Neuronal stem cell (in vitro differentiated cells): ENCODE data around the gene GORAB.

ENCODE experiments used
- DNase-seq: peaks from one replicate; pipeline ENCODE4 v3.0.0-alpha.2; 2013; ENCODE audit warnings: low spot score
- H2AFZ ChIP-seq: one replicate; pipeline ENCODE4 v1.6.1; 2013; ENCODE audit warnings: mild to moderate bottlenecking, low read length, inconsistent platforms
- H2AK5ac ChIP-seq: 2 replicates; pipeline ENCODE4 v1.6.1; 2013; ENCODE audit warnings: low read depth, mild to moderate bottlenecking, inconsistent platforms, low read length, moderate library complexity, mixed read lengths
- H2BK120ac ChIP-seq: 2 replicates; pipeline ENCODE4 v1.6.1; 2013; ENCODE audit warnings: low read depth, mild to moderate bottlenecking, inconsistent platforms, low read length, moderate library complexity, mixed read lengths
- H2BK12ac ChIP-seq: one replicate; pipeline ENCODE4 v1.6.1; 2013; ENCODE audit warnings: low read length, inconsistent platforms
- H2BK15ac ChIP-seq: 2 replicates; pipeline ENCODE4 v1.6.1; 2013; ENCODE audit warnings: mild to moderate bottlenecking, low read length, inconsistent platforms, mixed read lengths
- H2BK5ac ChIP-seq: one replicate; pipeline ENCODE4 v1.6.1; 2013; ENCODE audit warnings: inconsistent platforms, mild to moderate bottlenecking, low read length, moderate library complexity
- H3K14ac ChIP-seq: one replicate; pipeline ENCODE4 v1.6.1; 2013; ENCODE audit warnings: low read length, inconsistent platforms
- H3K18ac ChIP-seq: 2 replicates; pipeline ENCODE4 v1.6.1; 2013; ENCODE audit warnings: low read length, inconsistent platforms
- H3K23ac ChIP-seq: 2 replicates; pipeline ENCODE4 v1.6.1; 2013; ENCODE audit warnings: low read depth, mild to moderate bottlenecking, mixed read lengths, low read length, inconsistent platforms; ENCODE audit not compliant: poor library complexity
- H3K27ac ChIP-seq: replicated peaks from 3 replicates; pipeline ENCODE4 v1.5.1; 2013; ENCODE audit warnings: low read length, inconsistent platforms
- H3K27me3 ChIP-seq, 3 experiments: 2 replicates each; pipeline ENCODE4 v1.6.1; 2013; ENCODE audit warnings: low read length in 3 of 3, mild to moderate bottlenecking in 2 of 3, inconsistent platforms in 1 of 3, low read depth in 1 of 3, mixed read lengths in 1 of 3, moderate library complexity in 1 of 3; ENCODE audit not compliant: control insufficient read depth in 3 of 3, insufficient read depth in 3 of 3
- H3K36me3 ChIP-seq, 2 donors: replicated peaks in 1 of 2; 2 replicates each; pipeline ENCODE4 v1.6.1; 2013; ENCODE audit warnings: low read length in 2 of 2; ENCODE audit not compliant: control insufficient read depth in 2 of 2, insufficient read depth in 2 of 2
- H3K4ac ChIP-seq: 2 replicates; pipeline ENCODE4 v1.6.1; 2013; ENCODE audit warnings: inconsistent platforms, mild to moderate bottlenecking, low read length, moderate library complexity
- H3K4me1 ChIP-seq, 2 donors: 1 replicate in 1 of 2; 2 replicates in 1 of 2; pipeline ENCODE4 v1.6.1; 2013; ENCODE audit warnings: low read length in 2 of 2, low read depth in 1 of 2; ENCODE audit not compliant: control insufficient read depth in 2 of 2, insufficient read depth in 1 of 2
- H3K4me2 ChIP-seq: one replicate; pipeline ENCODE4 v1.6.1; 2013; ENCODE audit warnings: mild to moderate bottlenecking, low read length, inconsistent platforms; ENCODE audit not compliant: insufficient read depth, poor library complexity, severe bottlenecking
- H3K4me3 ChIP-seq, 2 donors: 2 replicates each; pipeline ENCODE4 v1.5.1; 2013; ENCODE audit warnings: low read length in 2 of 2, mild to moderate bottlenecking in 2 of 2, inconsistent platforms in 1 of 2, moderate library complexity in 1 of 2
- H3K79me1 ChIP-seq: one replicate; pipeline ENCODE4 v1.6.1; 2013; ENCODE audit warnings: low read depth, mild to moderate bottlenecking, inconsistent platforms, low read length, moderate library complexity
- H3K9ac ChIP-seq: one replicate; pipeline ENCODE4 v1.6.1; 2013; ENCODE audit warnings: mild to moderate bottlenecking, low read depth, low read length, inconsistent platforms; ENCODE audit not compliant: poor library complexity
- H3K9me3 ChIP-seq, 2 donors: replicated peaks in 1 of 2; 2 replicates each; pipeline versions ENCODE3 to v1.6.1; 2013; ENCODE audit warnings: low read length in 2 of 2, mild to moderate bottlenecking in 2 of 2, inconsistent platforms in 1 of 2, low read depth in 1 of 2, mixed read lengths in 1 of 2, moderate library complexity in 1 of 2; ENCODE audit not compliant: control insufficient read depth in 2 of 2, insufficient read depth in 1 of 2
- H4K8ac ChIP-seq: one replicate; pipeline ENCODE4 v1.6.1; 2013; ENCODE audit warnings: low read depth, mild to moderate bottlenecking, inconsistent platforms, low read length, moderate library complexity
- H4K91ac ChIP-seq: one replicate; pipeline ENCODE4 v1.6.1; 2013; ENCODE audit warnings: low read length, low read depth, mild to moderate bottlenecking, inconsistent platforms; ENCODE audit not compliant: poor library complexity
- WGBS, 2 donors: extraction: QIAGEN DNeasy Blood & Tissue Kit; methylation state at CpG; one replicate each; pipeline ENCODE4 v1.1.7; 2013; ENCODE audit warnings: missing lambda C conversion rate in 2 of 2, mixed read lengths in 1 of 2; ENCODE audit not compliant: insufficient read length in 2 of 2, insufficient replicate concordance in 1 of 2; ENCODE audit errors: extremely low coverage in 2 of 2; 5-methylcytosine and 5-hydroxymethylcytosine counted together

GORAB gene

GRCh38 chr1:170494369-170494768 is 37.6 kb upstream of the GORAB start:
- H3K18ac ChIP-seq = no peak overlapping the region
- no peaks in the 10 kb centered on the region for H3K36me3 ChIP-seq
- H3K14ac ChIP-seq = no peak overlapping the region
- no peak overlapping the region for H3K23ac ChIP-seq
- no peak overlapping the region for H2BK12ac ChIP-seq
- no peaks in the 10 kb centered on the region for H3K4me1 ChIP-seq
- no peak overlapping the region for H2AFZ ChIP-seq
- no peak overlapping the region for H2AK5ac ChIP-seq
- no peak overlapping the region for H3K9ac ChIP-seq
- no peak overlapping the region for H3K27ac ChIP-seq
- no peaks in the 10 kb centered on the region for H3K79me1 ChIP-seq
- H4K91ac ChIP-seq = no peak overlapping the region
- no CpG with 5 or more reads among the region's 3 CpGs for WGBS, 2 donors
- H2BK5ac ChIP-seq = no peak overlapping the region
- no peaks in the 10 kb centered on the region for H3K27me3 ChIP-seq
- no peak overlapping the region for H3K4me3 ChIP-seq
- H3K9me3 ChIP-seq = no peaks in the 10 kb centered on the region
- no peak overlapping the region for H2BK120ac ChIP-seq
- H3K4me2 ChIP-seq = no peak overlapping the region
- DNase-seq = no peak
- H3K4ac ChIP-seq = no peak overlapping the region
- no peak overlapping the region for H2BK15ac ChIP-seq
- no peak overlapping the region for H4K8ac ChIP-seq

GRCh38 chr1:170495006-170495405 is 37.0 kb upstream of the GORAB start:
- Histone ChIP-seq H2AFZ (no peak overlapping the region), H2BK120ac (no peak overlapping the region), H2BK5ac (no peak overlapping the region), H3K27ac (no peak overlapping the region), H3K4ac (no peak overlapping the region), H3K27me3 (no peaks in the 10 kb centered on the region), H3K23ac (no peak overlapping the region), H3K18ac (no peak overlapping the region), H2BK12ac (no peak overlapping the region), H3K79me1 (no peaks in the 10 kb centered on the region), H4K8ac (no peak overlapping the region), H3K4me3 (no peak overlapping the region), H2AK5ac (no peak overlapping the region), H3K9ac (no peak overlapping the region), H3K36me3 (no peaks in the 10 kb centered on the region), H3K4me2 (no peak overlapping the region), H4K91ac (no peak overlapping the region), H2BK15ac (no peak overlapping the region), H3K14ac (no peak overlapping the region), H3K9me3 (no peaks in the 10 kb centered on the region), H3K4me1 (no peaks in the 10 kb centered on the region)
- DNase-seq = no peak
- no CpG with 5 or more reads among the region's 2 CpGs for WGBS, 2 donors

DNA sequence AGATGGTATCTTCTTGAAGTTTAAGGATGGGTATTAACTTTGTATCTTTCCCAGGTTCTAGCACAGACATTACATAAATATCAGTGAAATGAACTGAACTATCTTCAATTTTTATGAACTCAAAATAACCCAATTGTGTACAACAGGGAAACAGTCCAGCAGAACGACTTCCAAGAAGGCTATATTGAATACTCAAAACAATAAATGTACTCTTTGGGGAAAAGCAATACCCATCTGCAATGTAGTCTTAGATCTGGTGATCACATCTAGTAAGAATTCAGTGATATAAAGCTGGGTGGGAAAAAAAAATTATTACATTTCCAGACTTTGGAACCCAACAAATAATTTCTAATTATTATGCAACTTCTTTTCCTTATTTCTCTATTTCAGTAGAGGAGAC is 33.1 kb upstream of the GORAB start:
- no CpG with 5 or more reads among the region's 1 CpG for WGBS, 2 donors

GRCh38 chr1:170503665-170504064 is 28.3 kb upstream of the GORAB start:
- WGBS, 2 donors = no CpG with 5 or more reads among the region's 1 CpG

More for the DNA sequence above, 33.1 kb upstream of the GORAB start:
- no peak overlapping the region for H2BK12ac ChIP-seq
- no peak overlapping the region for H3K23ac ChIP-seq
- DNase-seq = no peak
- H3K4me3 ChIP-seq = no peak overlapping the region
- no peak overlapping the region for H3K4ac ChIP-seq
- H2BK120ac ChIP-seq = no peak overlapping the region
- no peaks in the 10 kb centered on the region for H3K27me3 ChIP-seq
- no peaks in the 10 kb centered on the region for H3K36me3 ChIP-seq
- H2AFZ ChIP-seq = no peak overlapping the region
- H4K91ac ChIP-seq = no peak overlapping the region
- no peak overlapping the region for H2BK5ac ChIP-seq
- H3K4me2 ChIP-seq = no peak overlapping the region
- H2AK5ac ChIP-seq = no peak overlapping the region
- H3K27ac ChIP-seq = no peak overlapping the region
- H2BK15ac ChIP-seq = no peak overlapping the region
- H3K9ac ChIP-seq = no peak overlapping the region
- no peaks in the 10 kb centered on the region for H3K9me3 ChIP-seq
- no peaks in the 10 kb centered on the region for H3K4me1 ChIP-seq
- H3K79me1 ChIP-seq = no peaks in the 10 kb centered on the region
- H3K18ac ChIP-seq = no peak overlapping the region
- no peak overlapping the region for H4K8ac ChIP-seq
- no peak overlapping the region for H3K14ac ChIP-seq

More at GRCh38 chr1:170503665-170504064, 28.3 kb upstream of the GORAB start:
- DNase-seq = no peak
- H2AK5ac ChIP-seq = no peak overlapping the region
- no peak overlapping the region for H3K18ac ChIP-seq
- H2BK15ac ChIP-seq = no peak overlapping the region
- no peak overlapping the region for H2BK120ac ChIP-seq
- no peak overlapping the region for H2BK5ac ChIP-seq
- no peak overlapping the region for H2AFZ ChIP-seq
- no peak overlapping the region for H3K4ac ChIP-seq
- H3K14ac ChIP-seq = no peak overlapping the region
- no peak overlapping the region for H3K9ac ChIP-seq
- H3K36me3 ChIP-seq = no peaks in the 10 kb centered on the region
- no peak overlapping the region for H3K23ac ChIP-seq
- no peak overlapping the region for H4K8ac ChIP-seq
- H3K4me1 ChIP-seq = no peaks in the 10 kb centered on the region
- no peaks in the 10 kb centered on the region for H3K27me3 ChIP-seq
- H2BK12ac ChIP-seq = no peak overlapping the region
- no peaks in the 10 kb centered on the region for H3K9me3 ChIP-seq
- no peak overlapping the region for H4K91ac ChIP-seq
- H3K4me3 ChIP-seq = no peak overlapping the region
- H3K27ac ChIP-seq = no peak overlapping the region
- no peak overlapping the region for H3K4me2 ChIP-seq
- no peaks in the 10 kb centered on the region for H3K79me1 ChIP-seq
